Activated CD8-positive, alpha-beta T cell treated with anti-CD3 and anti-CD28 coated beads for 36 hours (primary cell): ENCODE data around the gene DEFB129. TPM values are rescaled to one million over a fixed set of nuclear protein-coding genes. Genes with fewer than 3 reads are reported as not detected.
"Not testable (repeated sequence)": the region's sequence is repeated elsewhere in the genome, so short reads cannot be mapped to it uniquely, and the experiment has no call there.

Experiments used
- ATAC-seq: fragments of 200-7000 bp; cut with Tn5 transposase; one replicate; pipeline ENCODE4 v1.10.0; 2021; ENCODE audit warnings: mild to moderate bottlenecking, moderate library complexity
- CTCF ChIA-PET: fragments of 350-600 bp; sonication (Branson Sonifier 250); formaldehyde crosslinking; loops from one replicate; lab custom pipeline; 2021; ENCODE audit warnings: antibody characterized with exemption; lab: Charles Lee
- POLR2A ChIA-PET: fragments of 350-600 bp; sonication (Branson Sonifier 250); formaldehyde crosslinking; loops from one replicate; lab custom pipeline; 2021; ENCODE audit warnings: antibody characterized with exemption; lab: Charles Lee
- DNase-seq: peaks from one replicate; pipeline ENCODE4 v3.0.0-alpha.2; 2020
- H3K27ac Mint-ChIP-seq: one replicate; pipeline ENCODE4 v1.8.0; 2021; ENCODE audit warnings: mild to moderate bottlenecking, mixed read lengths
- H3K27me3 Mint-ChIP-seq: one replicate; pipeline ENCODE4 v1.8.0; 2021; ENCODE audit warnings: mixed read lengths
- H3K36me3 Mint-ChIP-seq: one replicate; pipeline ENCODE4 v1.8.0; 2021; ENCODE audit warnings: low read depth, mixed read lengths
- H3K4me1 Mint-ChIP-seq: one replicate; pipeline ENCODE4 v1.8.0; 2021; ENCODE audit warnings: low read depth, mixed read lengths
- H3K4me3 Mint-ChIP-seq: one replicate; pipeline ENCODE4 v1.8.0; 2021; ENCODE audit warnings: mild to moderate bottlenecking, moderate library complexity, mixed read lengths
- H3K9me3 Mint-ChIP-seq: one replicate; pipeline ENCODE4 v1.8.0; 2021; ENCODE audit warnings: mixed read lengths
- intact Hi-C: fragments of 100-400 bp; cut with micrococcal nuclease; formaldehyde crosslinking; loops from one replicate; pipeline ENCODE4 v1.10.0; 2022
- total RNA-seq, 2 experiments: library from RNA; stranded (reverse); gene quantifications; one replicate each; pipeline ENCODE4 v1.2.3, GENCODE V29; 2021
- TF ChIP-seq, protein P1 (sequence below): fragments of 200-600 bp; IDR thresholded peaks from one replicate; pipeline ENCODE4 v1.8.0; 2022; ENCODE audit warnings: antibody characterized with exemption, mild to moderate bottlenecking

The DEFB129 gene
- total RNA-seq, 2 experiments from 2014 or later = not detected

DNA sequence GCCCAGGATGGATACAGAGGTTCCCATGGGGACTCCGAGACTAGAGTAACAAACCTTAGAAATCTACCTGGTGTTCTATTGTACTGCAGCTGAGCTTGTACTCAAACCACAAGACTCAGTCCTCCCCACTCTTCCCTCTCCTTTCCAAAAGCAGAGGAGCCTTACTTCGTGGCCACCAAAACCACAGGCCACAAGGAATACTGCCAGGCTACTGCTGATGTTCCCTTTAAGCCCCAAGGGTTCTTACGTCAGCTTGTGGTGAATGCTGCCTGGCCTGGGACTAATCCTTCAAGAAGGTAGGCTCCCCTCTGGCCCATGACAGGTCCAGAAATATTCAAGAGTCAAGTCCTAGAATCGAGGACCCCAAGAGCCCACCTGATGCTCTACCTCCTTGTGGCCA lies 27.1 kb upstream of the DEFB129 start:
- no peak overlapping the region for H3K27ac Mint-ChIP-seq
- no peaks in the 10 kb centered on the region for H3K4me1 Mint-ChIP-seq
- ChIA-PET POLR2A (interaction anchor here (1.6 kb wide), 1 partner anchor 11 kb away, joined by 4 read pairs; no protein-coding TSS in a partner anchor), CTCF (interaction anchor here (0.8 kb wide), 1 partner anchor 25 kb away, joined by 3 read pairs; no protein-coding TSS in a partner anchor)
- TF ChIP-seq, protein P1, sequence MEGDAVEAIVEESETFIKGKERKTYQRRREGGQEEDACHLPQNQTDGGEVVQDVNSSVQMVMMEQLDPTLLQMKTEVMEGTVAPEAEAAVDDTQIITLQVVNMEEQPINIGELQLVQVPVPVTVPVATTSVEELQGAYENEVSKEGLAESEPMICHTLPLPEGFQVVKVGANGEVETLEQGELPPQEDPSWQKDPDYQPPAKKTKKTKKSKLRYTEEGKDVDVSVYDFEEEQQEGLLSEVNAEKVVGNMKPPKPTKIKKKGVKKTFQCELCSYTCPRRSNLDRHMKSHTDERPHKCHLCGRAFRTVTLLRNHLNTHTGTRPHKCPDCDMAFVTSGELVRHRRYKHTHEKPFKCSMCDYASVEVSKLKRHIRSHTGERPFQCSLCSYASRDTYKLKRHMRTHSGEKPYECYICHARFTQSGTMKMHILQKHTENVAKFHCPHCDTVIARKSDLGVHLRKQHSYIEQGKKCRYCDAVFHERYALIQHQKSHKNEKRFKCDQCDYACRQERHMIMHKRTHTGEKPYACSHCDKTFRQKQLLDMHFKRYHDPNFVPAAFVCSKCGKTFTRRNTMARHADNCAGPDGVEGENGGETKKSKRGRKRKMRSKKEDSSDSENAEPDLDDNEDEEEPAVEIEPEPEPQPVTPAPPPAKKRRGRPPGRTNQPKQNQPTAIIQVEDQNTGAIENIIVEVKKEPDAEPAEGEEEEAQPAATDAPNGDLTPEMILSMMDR = no peak
- DNase-seq (no peak), ATAC-seq (no peak)
- H3K36me3 Mint-ChIP-seq = no peaks in the 10 kb centered on the region
- H3K4me3 Mint-ChIP-seq = no peak overlapping the region
- peaks cover 7% of the 10 kb centered on the region for H3K27me3 Mint-ChIP-seq
- no peaks in the 10 kb centered on the region for H3K9me3 Mint-ChIP-seq
- intact Hi-C loops = no loop called here

DNA sequence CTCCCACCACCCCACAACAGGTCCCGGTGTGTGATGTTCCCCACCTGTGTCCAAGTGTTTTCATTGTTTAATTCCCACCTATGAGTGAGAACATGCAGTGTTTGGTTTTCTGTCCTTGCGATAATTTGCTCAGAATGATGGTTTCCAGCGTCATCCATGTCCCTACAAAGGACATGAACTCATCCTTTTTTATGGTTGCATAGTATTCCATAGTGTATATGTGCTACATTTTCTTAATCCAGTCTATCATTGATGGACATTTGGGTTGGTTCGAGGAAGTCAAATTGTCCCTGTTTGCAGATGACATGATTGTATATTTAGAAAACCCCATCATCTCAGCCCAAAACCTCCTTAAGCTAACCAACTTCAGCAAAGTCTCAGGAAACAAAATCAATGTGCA lies 23.4 kb upstream of the DEFB129 start:
- H3K27me3 Mint-ChIP-seq, H3K9me3 Mint-ChIP-seq, ATAC-seq, H3K4me1 Mint-ChIP-seq, H3K36me3 Mint-ChIP-seq, POLR2A ChIA-PET, intact Hi-C loops, H3K27ac Mint-ChIP-seq, H3K4me3 Mint-ChIP-seq, CTCF ChIA-PET, DNase-seq: not testable (repeated sequence)

DNA sequence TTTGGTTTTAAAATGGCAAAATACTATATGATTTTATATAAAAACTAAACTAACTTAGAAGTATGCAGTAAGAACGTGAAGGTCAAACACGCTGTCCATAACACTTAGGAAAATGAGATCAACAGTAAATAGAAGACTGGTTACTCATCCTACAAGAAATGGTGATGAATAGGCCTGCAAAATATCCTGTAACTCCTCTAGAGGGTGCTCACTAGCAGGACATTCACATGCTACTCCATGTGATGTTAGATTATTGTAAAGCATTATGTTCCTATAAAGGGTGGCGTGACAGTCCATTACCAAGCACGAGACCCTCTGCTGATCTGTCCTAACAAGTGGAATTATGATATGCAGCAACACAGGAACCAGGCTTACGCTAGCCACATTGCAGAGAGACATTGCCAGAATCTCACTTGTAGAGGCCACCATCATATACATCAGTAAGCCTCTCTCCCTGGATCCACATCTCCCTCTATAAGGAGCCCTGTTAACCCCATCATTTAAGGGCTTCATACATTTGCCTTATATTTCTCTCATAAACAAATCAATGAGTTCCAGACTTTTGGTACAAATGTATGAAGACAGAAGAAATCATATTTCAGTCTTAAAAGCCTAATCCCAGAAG lies 18.0 kb upstream of the DEFB129 start:
- H3K36me3 Mint-ChIP-seq = no peaks in the 10 kb centered on the region
- POLR2A ChIA-PET = no interaction called here

DNA sequence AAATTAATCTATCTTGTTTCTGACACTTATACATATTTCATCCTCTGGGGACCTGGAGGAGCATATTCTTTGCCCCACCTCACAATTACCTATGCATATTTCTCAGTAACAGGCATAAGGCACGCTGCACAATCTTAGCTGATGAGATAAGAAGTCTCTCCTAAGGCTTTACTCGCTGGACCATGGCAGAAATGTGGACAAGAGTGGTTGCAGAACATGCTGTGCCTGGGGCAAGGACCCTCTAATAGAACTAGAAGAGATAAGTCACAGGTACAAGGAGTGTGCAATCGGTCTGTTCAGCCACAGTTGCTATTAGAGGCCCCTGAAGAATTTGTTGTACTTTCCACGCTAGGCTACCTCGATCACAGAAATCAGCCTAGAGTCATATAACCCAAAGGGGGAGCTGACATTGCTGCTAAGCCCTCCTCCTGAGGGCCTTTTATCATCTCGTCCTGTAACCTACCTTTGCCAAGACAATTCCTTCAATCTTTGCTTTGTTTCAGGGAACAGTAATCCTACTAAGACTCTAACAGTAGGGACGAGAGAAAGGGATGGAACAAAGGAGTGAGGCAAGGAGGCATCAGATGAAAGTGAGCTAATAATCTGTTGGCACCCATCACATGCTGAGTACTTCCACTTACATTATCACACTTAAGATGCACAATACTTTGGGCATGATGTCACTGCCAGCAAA lies 16.1 kb upstream of the DEFB129 start:
- no peaks in the 10 kb centered on the region for H3K9me3 Mint-ChIP-seq
- no peak overlapping the region for H3K4me3 Mint-ChIP-seq
- intact Hi-C loops = no loop called here
- CTCF ChIA-PET = interaction anchor here (1.2 to 3.5 kb wide), 2 partner anchors 55 to 119 kb away, joined by 3 to 26 read pairs; no protein-coding TSS in a partner anchor
- no peak overlapping the region for H3K27ac Mint-ChIP-seq
- H3K4me1 Mint-ChIP-seq = no peaks in the 10 kb centered on the region
- ATAC-seq (no peak), DNase-seq (no peak)
- TF ChIP-seq, protein P1 = no peak
- no peaks in the 10 kb centered on the region for H3K27me3 Mint-ChIP-seq
- no peaks in the 10 kb centered on the region for H3K36me3 Mint-ChIP-seq
- POLR2A ChIA-PET = interaction anchor here (0.7 kb wide), 1 partner anchor 11 kb away, joined by 4 read pairs; no protein-coding TSS in a partner anchor

More for the DNA sequence above, 18.0 kb upstream of the DEFB129 start:
- DNase-seq = peak; percentile 28
- Mint-ChIP-seq H3K4me1 (no peaks in the 10 kb centered on the region), H3K4me3 (no peak overlapping the region), H3K27ac (no peak overlapping the region), H3K27me3 (no peaks in the 10 kb centered on the region), H3K9me3 (no peaks in the 10 kb centered on the region)
- intact Hi-C loops = loop anchor here (2.0 to 5.0 kb wide), 2 partner anchors 58 to 123 kb away; no protein-coding TSS in a partner anchor
- ATAC-seq = peak; percentile 89
- CTCF ChIA-PET = interaction anchor here (0.6 to 3.5 kb wide), 5 partner anchors 57 to 269 kb away, joined by 3 to 30 read pairs (median 6); no protein-coding TSS in a partner anchor
- TF ChIP-seq, protein P1 = peak; percentile 70

DNA sequence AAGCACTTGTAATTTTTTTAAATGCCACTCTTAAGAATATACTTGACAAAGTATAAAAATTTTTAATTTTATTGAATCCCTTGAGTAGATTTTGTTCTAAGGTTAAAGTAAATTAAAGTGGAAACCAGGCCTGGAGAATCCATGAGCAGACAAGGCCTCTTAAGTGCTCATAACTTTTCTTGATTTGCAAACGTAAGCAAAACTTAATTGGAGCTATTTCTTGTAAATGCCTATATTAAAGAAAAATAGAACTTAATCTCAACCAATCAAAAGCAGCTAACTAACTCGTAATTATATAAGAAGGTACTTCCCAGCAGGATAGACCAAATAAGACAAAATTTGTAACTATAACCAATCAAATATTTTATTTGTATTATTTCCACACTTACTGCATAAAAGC lies 12.7 kb upstream of the DEFB129 start:
- no peak for DNase-seq
- Mint-ChIP-seq H3K27ac (no peak overlapping the region), H3K27me3 (peaks cover 2% of the 10 kb centered on the region), H3K36me3 (no peaks in the 10 kb centered on the region), H3K4me3 (no peak overlapping the region), H3K9me3 (no peaks in the 10 kb centered on the region), H3K4me1 (no peaks in the 10 kb centered on the region)
- intact Hi-C loops = no loop called here
- POLR2A ChIA-PET = no interaction called here
- no peak for ATAC-seq
- TF ChIP-seq, protein P1 = no peak
- CTCF ChIA-PET = interaction anchor here (1.1 to 5.2 kb wide), 6 partner anchors 12 to 116 kb away, joined by 3 to 34 read pairs (median 4); partner anchors contain the start of gene DEFB129
